ENCODE results near the gene CDH16. TPM values are rescaled to one million over a fixed set of nuclear protein-coding genes. Genes with fewer than 3 reads are reported as not detected.

Gene CDH16
- total RNA-seq, 5 donors from 2014 or later (not counting 1 experiment from before 2014, with no cell fraction given), result not detected

DNA sequence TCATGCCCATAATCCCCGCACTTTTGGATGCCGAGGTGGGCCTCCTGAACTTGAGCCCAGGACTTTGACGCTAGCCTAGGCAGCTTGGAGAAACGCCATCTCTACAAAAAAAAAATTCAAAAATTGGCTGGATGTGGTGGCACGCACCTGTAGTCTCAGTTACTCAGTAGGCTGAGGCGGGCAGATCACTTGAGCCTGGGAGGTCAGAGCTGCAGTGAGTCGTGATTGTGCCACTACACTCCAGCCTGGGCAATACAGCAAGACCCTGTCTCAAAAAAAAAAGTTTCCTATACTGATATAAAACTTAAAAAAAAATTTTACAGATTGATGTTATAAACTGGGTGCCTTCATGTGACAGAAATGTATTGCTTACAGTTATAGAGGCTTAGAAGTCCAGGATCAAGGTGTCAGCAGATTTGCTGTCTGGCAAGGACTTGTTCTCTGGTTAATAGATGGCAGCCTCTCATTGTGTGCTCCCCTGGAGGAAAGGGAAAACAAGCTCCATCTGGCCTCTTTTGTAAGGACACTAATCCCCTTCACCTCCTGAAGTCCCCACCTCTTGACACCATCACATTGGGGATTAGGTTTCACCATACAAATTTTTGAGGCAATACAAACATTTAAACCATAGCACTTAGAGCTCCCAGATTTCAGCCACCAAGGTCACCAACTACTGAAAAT lies 33.9 kb upstream of the CDH16 start:
- Histone ChIP-seq H3K36me3 (ENCODE audit: control insufficient read depth in 2 of 2, extremely low read depth in 1 of 2, insufficient read depth in 1 of 2, low read length in 1 of 2) (no peaks in the 10 kb centered on the region), H3K27me3 (replicated peaks in 1 of 2; ENCODE audit: control insufficient read depth in 2 of 2, extremely low read depth in 1 of 2, insufficient read depth in 2 of 2, low read length in 1 of 2) (peaks cover 7 to 47% of the 10 kb centered on the region in 2 experiments), H3K9me3 (no peaks in the 10 kb centered on the region), H3K4me3 (ENCODE audit: control insufficient read depth in 1 of 2, extremely low read depth in 1 of 2, low read length in 1 of 2) (no peak overlapping the region), H3K27ac (ENCODE audit: low read length) (no peak overlapping the region), H3K4me1 (ENCODE audit: control insufficient read depth in 1 of 2, extremely low read depth in 1 of 2, insufficient read depth in 2 of 2, low read length in 2 of 2) (peaks cover 2 to 19% of the 10 kb centered on the region in 2 experiments)
- ATAC-seq (replicated peaks in 1 of 4) (no peak), DNase-seq (no peak)
- ChIA-PET POLR2A (interaction anchor here in 1 of 2 donors (1.1 kb wide), 1 partner anchor 229 kb away, joined by 10 read pairs; no protein-coding TSS in a partner anchor), CTCF (interaction anchor here (0.6 to 1.5 kb wide), 5 partner anchors 88 to 1191 kb away, joined by 3 to 13 read pairs (median 3); no protein-coding TSS in a partner anchor)
- Mint-ChIP-seq H3K9me3 (peaks cover 0 to 4% (median 0%) of the 10 kb centered on the region in 3 donors), H3K27me3 (peaks cover 36 to 48% of the 10 kb centered on the region in 2 donors), H3K4me3 (no peak overlapping the region), H3K27ac (no peak overlapping the region), H3K36me3 (peaks cover 6% of the 10 kb centered on the region), H3K4me1 (peaks cover 13 to 21% (median 13%) of the 10 kb centered on the region in 3 donors)
- WGBS (ENCODE audit: insufficient coverage), result 90% methylated on average over 6 of the region's 7 CpGs

DNA sequence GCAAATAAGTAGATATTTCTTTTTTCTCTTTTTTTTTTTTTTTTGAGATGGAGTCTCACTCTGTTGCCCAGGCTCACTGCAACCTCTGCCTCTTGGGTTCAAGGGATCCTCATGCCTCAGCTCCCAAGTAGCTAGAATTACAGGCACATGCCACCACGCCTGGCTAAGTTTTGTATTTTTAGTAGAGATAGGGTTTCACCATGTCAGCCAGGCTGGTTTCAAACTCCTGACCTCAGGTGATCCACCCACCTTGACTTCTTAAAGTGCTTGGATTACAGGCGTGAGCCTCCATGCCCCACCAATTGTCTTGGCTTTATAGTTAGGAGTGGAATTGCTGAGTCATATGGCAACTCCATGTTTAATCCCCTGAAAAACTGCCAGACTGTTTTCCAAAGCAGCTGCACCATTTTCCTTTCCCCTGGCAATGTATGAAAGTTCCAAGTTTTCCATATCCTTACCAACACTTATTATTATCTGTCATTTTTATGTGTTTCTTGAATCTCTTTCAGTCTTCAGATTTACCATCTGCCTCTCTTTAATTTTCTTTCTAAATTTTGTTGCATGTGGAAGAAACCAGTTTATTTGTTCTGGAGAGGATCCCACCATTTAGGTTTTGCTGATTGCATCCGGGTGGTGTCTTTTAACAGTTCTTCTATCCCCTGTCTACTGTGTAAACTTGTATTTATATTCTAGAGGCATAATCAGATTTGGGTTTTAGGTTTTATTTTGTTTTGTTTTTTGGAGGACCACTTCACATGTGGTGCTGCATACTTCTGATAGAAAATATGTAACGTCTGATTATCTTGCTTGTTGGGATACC lies 32.5 kb upstream of the CDH16 start:
- no peak for DNase-seq
- CTCF ChIA-PET, result no interaction called here
- H3K27ac Mint-ChIP-seq, result no peak overlapping the region

DNA sequence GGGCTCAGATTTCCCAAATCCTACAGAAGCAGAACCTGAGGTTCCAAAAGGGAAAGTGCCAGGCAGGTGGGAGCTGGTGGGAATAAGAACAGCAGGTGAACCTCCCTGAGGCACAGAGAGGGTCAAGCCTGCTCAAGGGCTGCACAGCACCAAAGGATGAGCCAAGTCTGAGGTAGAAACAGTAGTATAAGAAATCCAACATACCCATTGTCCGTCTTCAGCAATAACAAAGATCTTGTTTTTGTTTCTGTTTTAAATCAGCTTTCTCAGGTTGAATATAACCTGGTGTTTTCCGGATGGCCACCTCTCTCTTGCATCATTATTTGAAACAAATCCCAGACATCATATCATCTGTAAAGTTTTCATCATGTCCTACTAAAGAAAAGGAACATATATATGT lies 31.8 kb upstream of the CDH16 start:
- WGBS (ENCODE audit: insufficient coverage), result no CpG with 5 or more reads among the region's 2 CpGs
- peaks cover 0 to 4% (median 0%) of the 10 kb centered on the region in 3 donors for H3K9me3 Mint-ChIP-seq
- ATAC-seq (replicated peaks in 1 of 4) (no peak), DNase-seq (no peak)
- peaks cover 20 to 29% (median 21%) of the 10 kb centered on the region in 3 donors for H3K4me1 Mint-ChIP-seq
- H3K4me3 ChIP-seq (ENCODE audit: control insufficient read depth in 1 of 2, extremely low read depth in 1 of 2, low read length in 1 of 2), result no peak overlapping the region
- H3K9me3 ChIP-seq, result no peaks in the 10 kb centered on the region
- H3K27me3 Mint-ChIP-seq, result peaks cover 36 to 48% of the 10 kb centered on the region in 2 donors
- H3K27ac ChIP-seq (ENCODE audit: low read length), result no peak overlapping the region
- peaks cover 7 to 47% of the 10 kb centered on the region in 2 experiments for H3K27me3 ChIP-seq (replicated peaks in 1 of 2; ENCODE audit: control insufficient read depth in 2 of 2, extremely low read depth in 1 of 2, insufficient read depth in 2 of 2, low read length in 1 of 2)
- H3K36me3 ChIP-seq (ENCODE audit: control insufficient read depth in 2 of 2, extremely low read depth in 1 of 2, insufficient read depth in 1 of 2, low read length in 1 of 2), result no peaks in the 10 kb centered on the region
- no peak overlapping the region for H3K27ac Mint-ChIP-seq
- peaks cover 6% of the 10 kb centered on the region for H3K36me3 Mint-ChIP-seq
- CTCF ChIA-PET, result no interaction called here
- H3K4me3 Mint-ChIP-seq, result no peak overlapping the region
- POLR2A ChIA-PET, result no interaction called here
- H3K4me1 ChIP-seq (ENCODE audit: control insufficient read depth in 1 of 2, extremely low read depth in 1 of 2, insufficient read depth in 2 of 2, low read length in 2 of 2), result peaks cover 5 to 25% of the 10 kb centered on the region in 2 experiments

More for the DNA sequence above, 32.5 kb upstream of the CDH16 start:
- Histone ChIP-seq H3K4me3 (ENCODE audit: control insufficient read depth in 1 of 2, extremely low read depth in 1 of 2, low read length in 1 of 2) (no peak overlapping the region), H3K27ac (ENCODE audit: low read length) (no peak overlapping the region), H3K36me3 (ENCODE audit: control insufficient read depth in 2 of 2, extremely low read depth in 1 of 2, insufficient read depth in 1 of 2, low read length in 1 of 2) (no peaks in the 10 kb centered on the region), H3K4me1 (ENCODE audit: control insufficient read depth in 1 of 2, extremely low read depth in 1 of 2, insufficient read depth in 2 of 2, low read length in 2 of 2) (peaks cover 5 to 25% of the 10 kb centered on the region in 2 experiments), H3K27me3 (replicated peaks in 1 of 2; ENCODE audit: control insufficient read depth in 2 of 2, extremely low read depth in 1 of 2, insufficient read depth in 2 of 2, low read length in 1 of 2) (peaks cover 7 to 47% of the 10 kb centered on the region in 2 experiments), H3K9me3 (no peaks in the 10 kb centered on the region)
- 80% methylated on average over 1 of the region's 4 CpGs for WGBS (ENCODE audit: insufficient coverage)
- H3K4me1 Mint-ChIP-seq, result peaks cover 20 to 29% (median 21%) of the 10 kb centered on the region in 3 donors
- POLR2A ChIA-PET, result no interaction called here
- peaks cover 36 to 48% of the 10 kb centered on the region in 2 donors for H3K27me3 Mint-ChIP-seq
- peaks cover 0 to 4% (median 0%) of the 10 kb centered on the region in 3 donors for H3K9me3 Mint-ChIP-seq
- H3K4me3 Mint-ChIP-seq, result no peak overlapping the region
- no peak for ATAC-seq (replicated peaks in 1 of 4)
- H3K36me3 Mint-ChIP-seq, result peaks cover 6% of the 10 kb centered on the region

DNA sequence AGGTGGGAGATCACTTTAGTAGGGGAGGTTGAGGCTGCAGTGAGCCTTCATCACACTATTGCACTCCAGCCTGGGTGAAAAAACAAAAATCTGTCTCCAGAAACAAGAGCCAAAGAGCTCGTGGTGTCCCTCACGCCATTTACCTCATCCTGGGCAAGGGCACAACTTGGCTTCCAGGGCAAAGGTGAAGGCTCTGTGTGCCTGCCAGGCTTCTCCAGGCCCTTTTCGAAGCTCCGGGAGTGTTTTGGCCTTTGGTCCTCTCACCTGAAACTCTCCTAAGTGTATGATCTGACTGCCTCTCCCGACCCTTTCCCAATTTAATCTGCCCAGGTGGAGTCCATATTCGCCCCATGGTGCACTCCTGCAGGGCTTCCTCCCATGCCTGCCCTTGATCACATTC lies 30.8 kb upstream of the CDH16 start:
- ATAC-seq (replicated peaks in 1 of 4), result no peak
- H3K27ac ChIP-seq (ENCODE audit: low read length), result no peak overlapping the region
- H3K4me3 Mint-ChIP-seq, result peak overlapping the region in 2 of 3 donors; percentile 21 to 55
- peaks cover 6% of the 10 kb centered on the region for H3K36me3 Mint-ChIP-seq
- peaks cover 7 to 47% of the 10 kb centered on the region in 2 experiments for H3K27me3 ChIP-seq (replicated peaks in 1 of 2; ENCODE audit: control insufficient read depth in 2 of 2, extremely low read depth in 1 of 2, insufficient read depth in 2 of 2, low read length in 1 of 2)
- peaks cover 36 to 48% of the 10 kb centered on the region in 2 donors for H3K27me3 Mint-ChIP-seq
- CTCF ChIA-PET, result interaction anchor here (0.6 to 0.7 kb wide), 4 partner anchors 16 to 498 kb away, joined by 3 to 4 read pairs (median 3); no protein-coding TSS in a partner anchor
- no peak overlapping the region for H3K27ac Mint-ChIP-seq
- no peaks in the 10 kb centered on the region for H3K9me3 ChIP-seq
- peaks cover 20 to 29% (median 21%) of the 10 kb centered on the region in 3 donors for H3K4me1 Mint-ChIP-seq
- peaks cover 0 to 4% (median 0%) of the 10 kb centered on the region in 3 donors for H3K9me3 Mint-ChIP-seq
- H3K36me3 ChIP-seq (ENCODE audit: control insufficient read depth in 2 of 2, extremely low read depth in 1 of 2, insufficient read depth in 1 of 2, low read length in 1 of 2), result no peaks in the 10 kb centered on the region
- peaks cover 5 to 25% of the 10 kb centered on the region in 2 experiments for H3K4me1 ChIP-seq (ENCODE audit: control insufficient read depth in 1 of 2, extremely low read depth in 1 of 2, insufficient read depth in 2 of 2, low read length in 2 of 2)
- POLR2A ChIA-PET, result no interaction called here
- DNase-seq, result no peak
- 80% methylated on average over 5 of the region's 6 CpGs for WGBS (ENCODE audit: insufficient coverage)
- H3K4me3 ChIP-seq (ENCODE audit: control insufficient read depth in 1 of 2, extremely low read depth in 1 of 2, low read length in 1 of 2), result no peak overlapping the region

DNA sequence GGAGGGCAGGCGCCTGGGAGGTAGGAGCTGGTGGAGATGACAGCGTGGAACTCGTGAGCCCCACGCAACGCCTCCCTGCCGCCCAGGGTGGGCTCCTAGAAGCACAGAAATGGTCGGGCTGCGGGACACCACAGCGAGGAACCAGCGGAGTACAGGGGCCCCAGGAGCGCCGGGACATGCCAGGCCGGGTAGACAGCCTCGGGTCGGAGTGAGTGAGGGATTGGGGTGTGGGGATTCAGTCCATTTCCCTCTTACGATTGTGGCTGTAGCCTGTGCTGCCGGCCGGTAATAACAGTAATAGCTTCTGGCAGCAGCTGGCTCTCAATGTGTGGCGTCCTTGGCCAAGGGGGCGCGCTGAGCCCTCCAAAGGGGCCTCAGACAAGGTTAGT lies 30.1 kb upstream of the CDH16 start:
- ATAC-seq (replicated peaks in 1 of 4) (no peak), DNase-seq (no peak)
- H3K4me1 Mint-ChIP-seq, result peaks cover 18 to 26% (median 18%) of the 10 kb centered on the region in 3 donors
- peak overlapping the region; percentile 84 to 87 (median 87) for H3K4me3 Mint-ChIP-seq
- no peaks in the 10 kb centered on the region for H3K9me3 ChIP-seq
- peaks cover 0 to 4% (median 0%) of the 10 kb centered on the region in 3 donors for H3K9me3 Mint-ChIP-seq
- peaks cover 5 to 23% of the 10 kb centered on the region in 2 experiments for H3K4me1 ChIP-seq (ENCODE audit: control insufficient read depth in 1 of 2, extremely low read depth in 1 of 2, insufficient read depth in 2 of 2, low read length in 2 of 2)
- peak overlapping the region in 1 of 2 donors; percentile 79 for H3K4me3 ChIP-seq (ENCODE audit: control insufficient read depth in 1 of 2, extremely low read depth in 1 of 2, low read length in 1 of 2)
- peaks cover 33 to 45% of the 10 kb centered on the region in 2 donors for H3K27me3 Mint-ChIP-seq
- peaks cover 8% of the 10 kb centered on the region for H3K36me3 Mint-ChIP-seq
- CTCF ChIA-PET, result interaction anchor here (0.6 to 1.0 kb wide), 3 partner anchors 16 to 237 kb away, joined by 3 to 4 read pairs (median 3); no protein-coding TSS in a partner anchor
- H3K27ac Mint-ChIP-seq, result no peak overlapping the region
- 27% methylated on average over 21 of the region's 21 CpGs for WGBS (ENCODE audit: insufficient coverage)
- H3K27ac ChIP-seq (ENCODE audit: low read length), result no peak overlapping the region
- H3K27me3 ChIP-seq (replicated peaks in 1 of 2; ENCODE audit: control insufficient read depth in 2 of 2, extremely low read depth in 1 of 2, insufficient read depth in 2 of 2, low read length in 1 of 2), result peaks cover 7 to 45% of the 10 kb centered on the region in 2 experiments
- no peaks in the 10 kb centered on the region for H3K36me3 ChIP-seq (ENCODE audit: control insufficient read depth in 2 of 2, extremely low read depth in 1 of 2, insufficient read depth in 1 of 2, low read length in 1 of 2)
- POLR2A ChIA-PET, result no interaction called here

Data from T-cell (primary cell).